HCT116 (cell line): ENCODE results near the gene HMX3. TPM values are rescaled to one million over a fixed set of nuclear protein-coding genes. Genes with fewer than 3 reads are reported as not detected.
A peak's percentile ranks its signal among the peaks of the same experiment; 100 is the strongest.

Experiments
- ATAC-seq: fragments of 200-7000 bp; cut with Tn5 transposase; 2 replicates; pipeline ENCODE4 v1.9.1; 2020; ENCODE audit warnings: mild to moderate bottlenecking, moderate library complexity
- BruUV-seq: library from RNA; stranded (reverse); fragments of 400-500 nt; replicated peaks from 2 replicates; lab custom pipeline; 2021; lab: Mats Ljungman, UMichigan
- CTCF ChIA-PET: fragments of 300-600 bp; sonication (Branson Sonifier 250); formaldehyde crosslinking; loops from one replicate; lab custom pipeline; 2021; ENCODE audit warnings: antibody characterized with exemption; lab: Charles Lee
- POLR2A ChIA-PET: fragments of 300-600, 350-600 bp; sonication (Branson Sonifier 250); formaldehyde crosslinking; loops from one replicate; lab custom pipeline; 2021; ENCODE audit warnings: antibody characterized with exemption; lab: Charles Lee
- RAD21 ChIA-PET, 2 experiments: fragments of 300-600 bp; sonication (Branson Sonifier 250); formaldehyde crosslinking; loops; one replicate each; lab custom pipeline; 2023; ENCODE audit warnings: low total read pairs in 2 of 2; ENCODE audit not compliant: uncharacterized antibody in 2 of 2, unreplicated experiment in 2 of 2, low non-redundant PET in 1 of 2; lab: Charles Lee
- DNase-seq: peaks from one replicate; pipeline ENCODE4 v3.0.0-alpha.2; 2010; ENCODE audit warnings: low read depth, low spot score
- H2AFZ ChIP-seq: fragments of 200-600 bp; shearing (Covaris generic), sonication (generic); 2 replicates; pipeline ENCODE4 v1.6.1; 2017; ENCODE audit warnings: low read depth, mixed run types, mixed read lengths, antibody characterized with exemption, low read length; ENCODE audit not compliant: poor library complexity, severe bottlenecking
- H3K27ac ChIP-seq: 2 replicates; pipeline ENCODE4 v1.5.1; 2012; ENCODE audit warnings: low read depth, low read length
- H3K27me3 ChIP-seq: fragments of 200-600 bp; sonication (generic); 2 replicates; pipeline ENCODE4 v1.6.1; 2016; ENCODE audit warnings: mixed run types, low read length, mixed read lengths; ENCODE audit not compliant: insufficient read depth
- H3K36me3 ChIP-seq, 2 experiments: fragments of 200-500 bp in 1 of 2; fragments of 200-600 bp in 1 of 2; sonication (Bioruptor generic) in 1 of 2; sonication (generic) in 1 of 2; 2 replicates each; pipeline versions ENCODE4 v1.5.1 to v1.6.1; 2014 to 2016; ENCODE audit warnings: low read length in 2 of 2, inconsistent platforms in 1 of 2, mixed read lengths in 1 of 2, mixed run types in 1 of 2; ENCODE audit not compliant: insufficient read depth in 2 of 2, control insufficient read depth in 1 of 2
- H3K4me1 ChIP-seq, 2 experiments: fragments of 200-600 bp in 1 of 2; sonication (generic) in 1 of 2; 2 replicates each; pipeline versions ENCODE4 v1.5.1 to v1.6.1; 2012 to 2017; ENCODE audit warnings: low read length in 2 of 2, inconsistent platforms in 1 of 2, mild to moderate bottlenecking in 1 of 2, mixed read lengths in 1 of 2, mixed run types in 1 of 2, moderate library complexity in 1 of 2; ENCODE audit not compliant: insufficient read depth in 2 of 2, control insufficient read depth in 1 of 2
- H3K4me2 ChIP-seq: fragments of 200-600 bp; sonication (generic); 2 replicates; pipeline ENCODE4 v1.6.1; 2017; ENCODE audit warnings: mixed run types, low read length, mixed read lengths
- H3K4me3 ChIP-seq, 2 experiments: fragments of 200-600 bp in 1 of 2; sonication (generic) in 1 of 2; replicated peaks in 1 of 2; 2 replicates each; pipeline ENCODE4 v1.5.1; 2011 to 2016; ENCODE audit warnings: low read length in 2 of 2, control low read depth in 1 of 2, low read depth in 1 of 2, mild to moderate bottlenecking in 1 of 2, mixed read lengths in 1 of 2, mixed run types in 1 of 2
- H3K79me2 ChIP-seq: fragments of 200-600 bp; sonication (generic); 2 replicates; pipeline ENCODE4 v1.6.1; 2017; ENCODE audit warnings: mild to moderate bottlenecking, mixed run types, low read length, moderate library complexity, mixed read lengths; ENCODE audit not compliant: insufficient read depth
- H3K9ac ChIP-seq: fragments of 200-600 bp; sonication (generic); 2 replicates; pipeline ENCODE4 v1.6.1; 2016; ENCODE audit warnings: low read length, mixed read lengths
- H3K9me2 ChIP-seq: fragments of 200-600 bp; sonication (generic), shearing (Covaris generic); 2 replicates; pipeline ENCODE4 v1.6.1; 2017; ENCODE audit warnings: mixed run types, mild to moderate bottlenecking, moderate library complexity; ENCODE audit not compliant: insufficient read depth
- H3K9me3 ChIP-seq, 2 experiments: fragments of 200-500 bp in 1 of 2; fragments of 200-600 bp in 1 of 2; sonication (Bioruptor generic) in 1 of 2; sonication (generic) in 1 of 2; 2 replicates each; pipeline ENCODE4 v1.6.1; 2014 to 2017; ENCODE audit warnings: low read length in 2 of 2, mixed read lengths in 2 of 2, inconsistent platforms in 1 of 2, low read depth in 1 of 2, mild to moderate bottlenecking in 1 of 2, mixed run types in 1 of 2, moderate library complexity in 1 of 2; ENCODE audit not compliant: control insufficient read depth in 1 of 2, insufficient read depth in 1 of 2
- H4K20me1 ChIP-seq: fragments of 200-600 bp; sonication (generic), shearing (Covaris generic); 2 replicates; pipeline ENCODE4 v1.6.1; 2017; ENCODE audit warnings: mixed run types, mild to moderate bottlenecking, moderate library complexity; ENCODE audit not compliant: insufficient read depth
- ATF3 ChIP-seq: IDR thresholded peaks from 2 replicates; pipeline ENCODE4 v1.6.1; 2012
- CBX3 ChIP-seq: IDR thresholded peaks from 2 replicates; pipeline ENCODE4 v1.6.1; 2012; ENCODE audit warnings: low read depth
- CTCF ChIP-seq, 3 experiments: fragments of 200-600 bp in 1 of 3; sonication (generic) in 1 of 3; IDR thresholded peaks in 2 of 3; conservative IDR thresholded peaks in 1 of 3; 2 replicates each; pipeline ENCODE4 v1.5.1; 2012 to 2017; ENCODE audit warnings: low read depth in 2 of 3, low read length in 2 of 3, antibody characterized with exemption in 1 of 3, borderline replicate concordance in 1 of 3, control low read depth in 1 of 3, mild to moderate bottlenecking in 1 of 3, mixed read lengths in 1 of 3, mixed run types in 1 of 3, moderate library complexity in 1 of 3; ENCODE audit not compliant: insufficient read depth in 1 of 3
- EZH2 ChIP-seq: fragments of 200-600 bp; sonication (generic); IDR thresholded peaks from 2 replicates; pipeline ENCODE4 v1.6.1; 2017; ENCODE audit warnings: antibody characterized with exemption, mixed run types
- POLR2AphosphoS5 ChIP-seq: IDR thresholded peaks from 2 replicates; pipeline ENCODE4 v1.6.1; 2011; ENCODE audit warnings: mild to moderate bottlenecking, low read depth, low read length, moderate library complexity
- RAD21 ChIP-seq: IDR thresholded peaks from 2 replicates; pipeline ENCODE4 v1.6.1; 2012; ENCODE audit warnings: low read depth, mild to moderate bottlenecking
- YY1 ChIP-seq: IDR thresholded peaks from 2 replicates; pipeline ENCODE4 v1.6.1; 2011; ENCODE audit warnings: low read length, low read depth, moderate library complexity, mild to moderate bottlenecking; ENCODE audit not compliant: insufficient replicate concordance; ENCODE audit errors: extremely low read depth
- ZBTB33 ChIP-seq: IDR thresholded peaks from 2 replicates; pipeline ENCODE4 v1.6.1; 2011; ENCODE audit warnings: mild to moderate bottlenecking, low read length, moderate library complexity; ENCODE audit not compliant: insufficient replicate concordance; ENCODE audit errors: extremely low read depth
- ZFX ChIP-seq: fragments of 450-650 bp; IDR thresholded peaks from 2 replicates; pipeline ENCODE4 v1.6.1; 2017
- intact Hi-C: fragments of 100-400 bp; cut with micrococcal nuclease; formaldehyde crosslinking; loops from 2 replicates; pipeline ENCODE4 v1.10.0; 2022
- total RNA-seq: library from RNA; stranded (reverse); gene quantifications from one replicate; pipeline ENCODE4 v1.2.1, GENCODE V29; 2021; ENCODE audit not compliant: unreplicated experiment

HMX3 gene
- total RNA-seq, 1 experiment from 2014 or later: not detected

DNA sequence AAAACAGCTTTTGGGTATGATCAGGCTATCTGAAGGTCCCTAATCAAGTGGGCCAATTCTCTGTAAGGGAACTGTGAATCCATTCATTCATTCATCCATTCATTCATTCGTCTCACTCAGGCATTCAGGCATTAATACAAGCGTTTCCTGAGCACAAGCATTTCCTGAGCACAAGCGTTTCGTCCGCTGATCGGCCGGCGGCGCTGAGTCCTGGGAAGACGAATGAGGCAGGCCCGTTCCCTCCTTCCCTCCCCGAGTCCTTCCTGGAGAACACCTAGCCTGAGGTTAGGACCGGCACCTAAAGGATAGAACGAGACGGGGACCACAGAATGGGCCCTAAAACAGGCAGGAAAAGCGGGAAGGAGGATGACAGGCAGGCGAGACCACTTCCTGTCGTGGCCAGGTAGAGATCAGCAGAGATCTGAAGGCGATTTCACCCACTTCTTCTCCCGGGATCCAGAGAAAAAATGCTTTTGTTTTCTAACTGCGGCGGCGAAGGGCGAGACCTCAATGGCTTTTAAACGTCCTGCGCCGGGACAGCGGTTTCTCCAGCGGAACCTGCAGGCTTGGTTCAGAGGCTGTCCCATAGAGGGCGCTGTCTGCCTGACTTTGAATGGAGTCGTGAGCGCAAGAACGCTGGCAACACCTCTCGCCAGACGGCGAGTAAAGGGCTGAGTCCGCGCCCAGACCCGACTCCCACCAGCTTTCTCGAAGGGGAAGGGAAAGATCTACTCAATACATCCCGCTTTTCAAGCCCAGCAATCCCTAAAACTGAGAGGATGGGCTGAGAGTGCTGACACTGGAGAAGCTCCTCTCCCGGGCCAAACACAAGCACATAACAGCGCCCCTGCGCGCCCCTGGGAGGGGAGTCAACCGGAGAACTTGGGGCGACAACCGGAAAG lies 2.9 kb upstream of the HMX3 start:
- H3K9ac ChIP-seq: no peak overlapping the region
- H3K9me3 ChIP-seq: no peaks in the 10 kb centered on the region
- TF ChIP-seq ATF3: no peak
- TF ChIP-seq ZBTB33: peak; percentile 23
- peak; percentile 75 for TF ChIP-seq YY1
- TF ChIP-seq ZFX: no peak
- TF ChIP-seq EZH2: no peak
- TF ChIP-seq CTCF (IDR thresholded peaks at IDR 0.05 in 2 of 3, conservative IDR thresholded peaks at IDR 0.05 in 1 of 3; ENCODE audit: borderline replicate concordance in 1 of 3, insufficient read depth in 1 of 3, low read depth in 2 of 3, low read length in 2 of 3): peak; percentile 92 to 99 (median 98)
- no peak for TF ChIP-seq POLR2AphosphoS5
- peak; percentile 98 for TF ChIP-seq RAD21
- TF ChIP-seq CBX3: peak; percentile 51; the same call in 1 of the 2 replicates
- TF ChIP-seq, all 23 proteins: peak for 5
- RAD21 ChIA-PET: no interaction called here
- peak overlapping the region; percentile 26 to 43 for H3K4me3 ChIP-seq
- peaks cover 0 to 18% of the 10 kb centered on the region in 2 experiments; a peak in 2 of 4 replicates for H3K4me1 ChIP-seq
- CTCF ChIA-PET: interaction anchor here (0.6 to 3.1 kb wide), 7 partner anchors 8 to 1315 kb away, joined by 3 to 15 read pairs (median 4); partner anchors contain the start of gene BUB3
- no peaks in the 10 kb centered on the region for H3K79me2 ChIP-seq
- intact Hi-C loops: loop anchor here (1.0 to 2.0 kb wide), 3 partner anchors 90 to 426 kb away; no protein-coding TSS in a partner anchor
- no peaks in the 10 kb centered on the region for H3K9me2 ChIP-seq
- no peaks in the 10 kb centered on the region for H3K36me3 ChIP-seq
- peak overlapping the region; percentile 83 for H2AFZ ChIP-seq
- peak; percentile 95 for ATAC-seq
- DNase-seq: peak; percentile 81
- POLR2A ChIA-PET: no interaction called here
- H3K27me3 ChIP-seq: no peaks in the 10 kb centered on the region
- no peak overlapping the region for H3K27ac ChIP-seq
- no TSS peak for BruUV-seq
- H4K20me1 ChIP-seq: no peaks in the 10 kb centered on the region
- peak overlapping the region; percentile 79 for H3K4me2 ChIP-seq
